ENCODE results near the gene B4GALT6. TPM values are rescaled to one million over a fixed set of nuclear protein-coding genes. Genes with fewer than 3 reads are reported as not detected.

The B4GALT6 gene
- total RNA-seq, 1 donor from 2014 or later, result 3.5 TPM

GRCh38 chr18:31652877-31653276, 31.5 kb downstream of the B4GALT6 start:
- TF ChIP-seq CTCF (IDR thresholded peaks at IDR 0.05), result no peak
- Histone ChIP-seq H3K9me3 (no peaks in the 10 kb centered on the region), H3K4me1 (no peaks in the 10 kb centered on the region), H3K36me3 (no peaks in the 10 kb centered on the region), H3K27ac (no peak overlapping the region), H3K27me3 (no peaks in the 10 kb centered on the region), H3K4me3 (no peak overlapping the region)
- intact Hi-C loops (cut with DNase I), result no loop called here
- ATAC-seq (no peak), DNase-seq (no peak)

GRCh38 chr18:31652357-31652756, 32.0 kb downstream of the B4GALT6 start:
- no peak overlapping the region for H3K4me3 ChIP-seq
- H3K36me3 ChIP-seq, result no peaks in the 10 kb centered on the region
- no peak overlapping the region for H3K27ac ChIP-seq
- intact Hi-C loops (cut with DNase I), result no loop called here
- ATAC-seq (no peak), DNase-seq (no peak)
- TF ChIP-seq CTCF (IDR thresholded peaks at IDR 0.05), result no peak
- no peaks in the 10 kb centered on the region for H3K27me3 ChIP-seq
- H3K4me1 ChIP-seq, result no peaks in the 10 kb centered on the region
- H3K9me3 ChIP-seq, result no peaks in the 10 kb centered on the region

GRCh38 chr18:31651369-31651768, 33.0 kb downstream of the B4GALT6 start:
- H3K4me3 ChIP-seq, result no peak overlapping the region
- H3K9me3 ChIP-seq, result no peaks in the 10 kb centered on the region
- no peak for TF ChIP-seq CTCF (IDR thresholded peaks at IDR 0.05)
- H3K36me3 ChIP-seq, result no peaks in the 10 kb centered on the region
- no peaks in the 10 kb centered on the region for H3K4me1 ChIP-seq
- DNase-seq (no peak), ATAC-seq (no peak)
- intact Hi-C loops (cut with DNase I), result no loop called here
- H3K27ac ChIP-seq, result no peak overlapping the region
- H3K27me3 ChIP-seq, result no peaks in the 10 kb centered on the region

- ATAC-seq, result no peak
Observed at GRCh38 chr18:31649978-31650719, 34.2 kb downstream of the B4GALT6 start.

GRCh38 chr18:31649449-31649848, 34.9 kb downstream of the B4GALT6 start:
- ATAC-seq, result no peak
- no peak for TF ChIP-seq CTCF (IDR thresholded peaks at IDR 0.05)
- H3K27me3 ChIP-seq, result no peaks in the 10 kb centered on the region

More at GRCh38 chr18:31649978-31650719, 34.2 kb downstream of the B4GALT6 start:
- no peak for DNase-seq
- no peaks in the 10 kb centered on the region for H3K36me3 ChIP-seq
- H3K9me3 ChIP-seq, result no peaks in the 10 kb centered on the region
- no peaks in the 10 kb centered on the region for H3K27me3 ChIP-seq
- no peaks in the 10 kb centered on the region for H3K4me1 ChIP-seq
- intact Hi-C loops (cut with DNase I), result no loop called here
- no peak overlapping the region for H3K4me3 ChIP-seq
- no peak overlapping the region for H3K27ac ChIP-seq
- TF ChIP-seq CTCF (IDR thresholded peaks at IDR 0.05), result no peak

More at GRCh38 chr18:31649449-31649848, 34.9 kb downstream of the B4GALT6 start:
- Histone ChIP-seq H3K4me1 (no peaks in the 10 kb centered on the region), H3K9me3 (no peaks in the 10 kb centered on the region), H3K36me3 (no peaks in the 10 kb centered on the region), H3K27ac (no peak overlapping the region), H3K4me3 (no peak overlapping the region)
- no peak for DNase-seq
- intact Hi-C loops (cut with DNase I), result no loop called here

Measured in upper lobe of right lung (tissue), 1 donor.